Right lobe of liver (tissue), 4 donors: ENCODE data around the gene BPIFB3.

Experiments used
- CTCF ChIP-seq, 4 donors: fragments of 200-600 bp in 3 of 4; fragments of 450-650 bp in 1 of 4; IDR thresholded peaks; one replicate each; pipeline versions ENCODE4 v1.5.1 to v1.8.0; 2016 to 2022; ENCODE audit warnings: antibody characterized with exemption in 4 of 4, mild to moderate bottlenecking in 2 of 4
- POLR2A ChIP-seq: fragments of 450-650 bp; IDR thresholded peaks from one replicate; pipeline ENCODE4 v1.6.1; 2017; ENCODE audit warnings: antibody characterized with exemption, mild to moderate bottlenecking
- donor health status: DM: no; HTN: no; CAD: no.
- donor health status: DM: no; HTN: no; CAD: no.
- donor health status: DM: no; HTN: yes; CAD: no.

DNA sequence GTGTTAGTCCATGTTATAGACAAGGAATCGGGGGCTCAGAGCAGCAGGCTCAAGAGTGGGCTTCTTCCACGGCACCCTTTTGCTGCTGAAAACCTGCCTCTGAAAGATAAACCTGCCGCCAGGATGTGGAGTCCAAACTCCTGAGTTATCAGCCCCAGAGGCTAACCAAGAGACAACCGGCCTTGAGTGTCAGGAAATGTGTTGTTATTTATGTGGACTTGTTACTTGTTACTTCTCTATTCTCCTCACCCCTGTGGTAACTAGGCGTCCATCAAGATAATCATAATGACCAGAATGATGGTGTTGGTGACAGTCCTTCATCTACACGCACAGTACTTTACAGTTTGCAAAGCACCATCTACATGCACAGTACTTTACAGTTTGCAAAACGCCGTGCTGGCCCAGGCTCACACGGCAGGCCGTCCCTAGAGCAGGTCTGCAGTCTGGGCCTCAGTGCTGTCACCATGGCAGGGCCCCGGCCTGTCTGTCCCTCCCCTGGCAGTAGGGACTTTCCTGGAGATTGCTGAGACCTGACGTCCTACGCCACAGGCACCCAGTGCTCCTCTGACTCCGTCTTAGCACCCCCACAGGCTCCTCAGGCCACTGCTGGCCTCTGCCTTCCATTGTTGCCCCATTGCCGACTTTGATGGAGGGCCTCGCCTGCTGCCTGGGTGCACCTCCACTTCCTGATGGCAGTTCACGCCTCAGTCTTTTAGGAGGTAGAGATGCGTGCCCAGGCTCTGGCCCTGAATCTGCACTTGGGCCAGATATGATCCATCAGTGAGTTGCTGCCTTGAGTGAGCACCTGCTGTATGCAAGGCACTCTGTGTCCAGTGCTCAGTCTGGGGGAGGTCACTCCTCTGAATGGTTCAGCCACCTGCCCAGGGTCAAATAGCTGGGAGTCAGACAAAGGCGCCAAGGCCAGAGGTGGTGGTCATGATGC is 16.7 kb downstream of the BPIFB3 start:
- TF ChIP-seq CTCF (IDR thresholded peaks at IDR 0.05) (no peak), POLR2A (no peak)
